HG02970 (cell line): Measurements from ENCODE around the gene CIT.
A peak's percentile ranks its signal among the peaks of the same experiment; 100 is the strongest.
"Not testable (repeated sequence)": the region's sequence is repeated elsewhere in the genome, so short reads cannot be mapped to it uniquely, and the experiment has no call there.

Experiments
- ATAC-seq: cut with Tn5 transposase; IDR thresholded peaks from one replicate; pipeline ENCODE4 v1.9.1; 2021; ENCODE audit warnings: mild to moderate bottlenecking, moderate library complexity, moderate number of reproducible peaks; ENCODE audit not compliant: unreplicated experiment, low FRiP score

CIT gene, protein sequence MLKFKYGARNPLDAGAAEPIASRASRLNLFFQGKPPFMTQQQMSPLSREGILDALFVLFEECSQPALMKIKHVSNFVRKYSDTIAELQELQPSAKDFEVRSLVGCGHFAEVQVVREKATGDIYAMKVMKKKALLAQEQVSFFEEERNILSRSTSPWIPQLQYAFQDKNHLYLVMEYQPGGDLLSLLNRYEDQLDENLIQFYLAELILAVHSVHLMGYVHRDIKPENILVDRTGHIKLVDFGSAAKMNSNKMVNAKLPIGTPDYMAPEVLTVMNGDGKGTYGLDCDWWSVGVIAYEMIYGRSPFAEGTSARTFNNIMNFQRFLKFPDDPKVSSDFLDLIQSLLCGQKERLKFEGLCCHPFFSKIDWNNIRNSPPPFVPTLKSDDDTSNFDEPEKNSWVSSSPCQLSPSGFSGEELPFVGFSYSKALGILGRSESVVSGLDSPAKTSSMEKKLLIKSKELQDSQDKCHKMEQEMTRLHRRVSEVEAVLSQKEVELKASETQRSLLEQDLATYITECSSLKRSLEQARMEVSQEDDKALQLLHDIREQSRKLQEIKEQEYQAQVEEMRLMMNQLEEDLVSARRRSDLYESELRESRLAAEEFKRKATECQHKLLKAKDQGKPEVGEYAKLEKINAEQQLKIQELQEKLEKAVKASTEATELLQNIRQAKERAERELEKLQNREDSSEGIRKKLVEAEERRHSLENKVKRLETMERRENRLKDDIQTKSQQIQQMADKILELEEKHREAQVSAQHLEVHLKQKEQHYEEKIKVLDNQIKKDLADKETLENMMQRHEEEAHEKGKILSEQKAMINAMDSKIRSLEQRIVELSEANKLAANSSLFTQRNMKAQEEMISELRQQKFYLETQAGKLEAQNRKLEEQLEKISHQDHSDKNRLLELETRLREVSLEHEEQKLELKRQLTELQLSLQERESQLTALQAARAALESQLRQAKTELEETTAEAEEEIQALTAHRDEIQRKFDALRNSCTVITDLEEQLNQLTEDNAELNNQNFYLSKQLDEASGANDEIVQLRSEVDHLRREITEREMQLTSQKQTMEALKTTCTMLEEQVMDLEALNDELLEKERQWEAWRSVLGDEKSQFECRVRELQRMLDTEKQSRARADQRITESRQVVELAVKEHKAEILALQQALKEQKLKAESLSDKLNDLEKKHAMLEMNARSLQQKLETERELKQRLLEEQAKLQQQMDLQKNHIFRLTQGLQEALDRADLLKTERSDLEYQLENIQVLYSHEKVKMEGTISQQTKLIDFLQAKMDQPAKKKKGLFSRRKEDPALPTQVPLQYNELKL (N-terminal part only)

DNA sequence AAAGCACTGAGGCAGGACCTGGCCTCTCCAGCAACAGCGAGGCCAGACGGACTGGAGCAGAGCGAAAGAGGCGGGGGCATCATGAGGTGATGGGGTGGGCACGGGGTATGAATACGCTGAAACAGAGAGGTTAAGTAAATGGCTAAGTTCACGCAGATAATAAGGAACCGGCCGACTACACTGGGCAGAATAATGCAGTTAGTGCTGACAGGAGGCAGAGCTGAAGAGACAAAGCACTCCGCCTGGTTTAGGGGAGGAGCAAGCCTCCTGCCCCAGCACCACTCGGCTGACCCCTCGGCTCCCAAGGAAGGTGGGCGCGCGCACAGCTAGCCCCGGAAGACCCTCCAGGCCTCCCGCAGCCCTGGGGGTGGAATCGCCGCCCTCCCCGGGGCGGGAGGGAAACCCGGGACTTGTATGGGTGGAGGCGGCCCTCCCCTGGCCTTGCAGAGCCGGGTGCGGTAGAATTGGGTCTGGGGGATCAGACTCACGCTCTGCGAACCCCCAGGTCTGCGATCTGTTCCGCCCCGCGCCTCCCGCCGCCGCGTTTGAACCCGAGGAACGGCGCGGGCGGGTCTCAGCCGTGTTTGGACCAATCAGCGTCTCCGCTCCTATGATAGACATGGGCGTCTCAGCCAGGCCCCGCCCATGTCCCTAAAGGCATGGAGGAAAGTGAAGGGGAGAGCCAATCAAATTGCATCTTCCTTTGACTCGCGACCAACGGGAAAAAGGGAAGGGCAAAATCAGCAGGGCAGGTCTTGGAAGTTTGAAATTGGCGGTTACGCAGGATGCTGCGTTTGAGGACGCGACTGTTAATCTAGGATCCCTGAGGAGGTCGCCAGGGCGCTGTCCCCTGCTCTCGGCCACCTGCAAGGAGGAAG, at the start of gene CIT:
Gene CIT, minus strand, starts transcription at position 560 of the 878 bp plus-strand sequence. CDS start 1,152 bp downstream, outside the sequence.
- peak; percentile 97 for ATAC-seq

DNA sequence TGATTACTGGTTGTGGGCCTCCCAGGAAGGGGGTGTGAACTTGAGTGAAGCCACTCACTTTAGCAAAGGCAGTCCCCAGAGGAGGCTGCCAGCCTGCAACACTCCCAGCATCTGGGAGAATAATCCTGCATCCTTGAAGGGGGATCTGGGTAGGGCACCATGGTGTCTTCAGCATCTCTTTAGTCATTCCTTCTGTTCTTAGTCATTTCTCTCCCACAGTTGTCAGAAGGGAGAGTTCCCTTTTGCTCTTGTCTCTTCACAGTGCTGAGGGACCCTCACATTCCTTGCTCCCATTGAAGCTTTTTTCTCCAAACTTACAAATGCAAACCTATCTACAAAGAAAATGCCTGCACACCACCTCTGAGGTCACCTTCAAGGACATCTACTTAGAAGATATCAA, 48.1 kb upstream of the CIT start:
- no peak for ATAC-seq

DNA sequence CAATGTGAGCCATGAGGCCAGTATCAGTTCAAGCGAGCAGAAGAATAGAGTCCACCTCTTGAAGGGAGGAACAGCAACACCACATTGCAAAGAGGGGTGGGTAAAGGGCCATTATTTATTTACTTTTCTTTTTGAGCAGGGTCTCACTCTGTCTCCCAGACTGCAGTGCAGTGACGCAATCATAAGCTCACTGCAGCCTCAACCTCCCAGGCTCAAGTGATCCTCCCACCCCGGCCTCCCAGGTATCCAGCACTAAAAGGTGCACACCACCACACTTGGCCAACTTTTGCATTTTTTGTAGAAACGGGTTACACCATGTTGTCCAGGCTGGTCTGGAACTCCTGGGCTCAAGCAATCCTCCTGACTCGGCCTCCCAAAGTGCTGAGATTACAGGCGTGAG, 42.9 kb upstream of the CIT start:
- no peak for ATAC-seq

DNA sequence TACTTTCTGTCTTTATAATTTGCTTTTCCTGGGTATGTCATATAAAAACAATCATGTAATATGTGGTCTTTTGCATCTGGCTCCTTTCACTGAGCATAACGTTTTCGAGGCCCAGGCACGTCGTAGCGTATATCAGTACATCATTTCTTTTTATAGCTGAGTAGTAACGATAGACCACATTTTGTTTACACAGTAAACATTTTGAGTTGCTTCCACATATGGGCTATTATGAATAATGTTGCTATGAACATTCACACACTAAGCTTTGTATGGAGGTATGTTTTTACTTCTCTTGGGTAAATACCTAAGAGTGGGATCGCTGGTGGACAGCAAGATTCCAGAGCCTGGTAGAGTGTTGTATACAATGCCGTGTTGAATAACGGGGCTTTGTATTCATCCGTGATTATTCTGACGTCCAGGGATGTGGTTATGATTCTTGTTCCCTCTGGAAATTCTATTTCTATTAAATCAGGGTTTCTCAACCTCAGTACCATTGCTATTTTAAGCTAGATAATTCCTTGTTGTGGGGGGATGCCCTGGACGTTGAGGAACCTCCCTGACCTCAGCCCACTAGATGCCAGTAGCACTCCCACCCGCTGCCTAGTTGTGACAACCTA, 38.9 kb upstream of the CIT start:
- ATAC-seq, result no peak

DNA sequence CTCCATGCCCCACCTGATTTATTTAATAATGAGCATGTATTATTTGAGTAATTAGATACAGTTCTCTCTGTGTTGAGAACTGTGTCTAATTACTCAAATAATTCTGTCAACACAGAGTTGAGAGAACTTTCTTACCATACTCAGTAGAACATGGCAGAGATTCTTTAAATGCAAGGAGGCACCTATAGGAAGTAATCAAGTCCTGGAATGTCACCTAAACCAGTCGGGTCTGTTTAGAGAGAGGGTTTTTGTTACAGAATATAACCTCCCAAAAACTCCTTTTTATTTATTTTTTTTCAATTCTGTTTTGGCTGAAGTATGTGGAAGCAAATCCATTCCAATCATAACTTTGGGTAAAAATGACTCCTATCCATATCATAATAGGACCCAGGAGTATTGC, 37.5 kb upstream of the CIT start:
- ATAC-seq, result no peak

DNA sequence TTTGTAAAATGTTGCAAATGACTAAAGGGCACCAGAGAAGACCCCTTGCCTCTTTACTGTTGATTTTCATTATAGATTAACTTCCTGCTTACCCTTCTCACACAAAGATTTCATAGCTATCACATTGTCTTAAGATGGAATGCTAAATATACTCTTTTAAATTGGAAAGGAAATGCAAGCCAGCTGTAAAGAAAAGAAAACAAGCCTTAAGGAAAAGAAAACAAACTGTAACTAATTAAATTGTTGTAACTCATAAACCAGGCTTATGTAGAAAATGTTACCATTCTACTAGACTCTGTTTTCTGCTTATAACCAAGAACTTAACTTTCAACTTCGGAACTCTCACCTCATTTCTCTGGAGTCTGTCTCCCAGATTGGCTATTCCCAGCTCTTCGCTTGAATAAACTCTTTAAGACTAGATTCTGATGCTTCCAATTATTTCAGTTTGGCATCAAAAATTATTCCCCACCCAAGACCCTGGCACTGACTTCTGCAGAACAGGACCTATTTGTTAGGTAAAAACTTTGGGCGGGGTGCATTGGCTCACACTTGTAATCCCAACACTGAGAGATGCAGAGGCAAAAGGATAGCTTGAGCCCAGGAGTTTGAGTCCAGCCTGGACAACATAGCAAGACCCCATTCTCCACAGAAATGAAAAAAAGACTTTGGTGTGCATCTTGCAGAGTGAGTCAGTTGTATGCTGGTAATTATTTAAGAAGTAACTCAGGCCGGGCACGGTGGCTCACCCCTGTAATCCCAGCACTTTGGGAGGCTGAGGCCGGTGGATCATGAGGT, 36.6 kb upstream of the CIT start:
- no peak for ATAC-seq

DNA sequence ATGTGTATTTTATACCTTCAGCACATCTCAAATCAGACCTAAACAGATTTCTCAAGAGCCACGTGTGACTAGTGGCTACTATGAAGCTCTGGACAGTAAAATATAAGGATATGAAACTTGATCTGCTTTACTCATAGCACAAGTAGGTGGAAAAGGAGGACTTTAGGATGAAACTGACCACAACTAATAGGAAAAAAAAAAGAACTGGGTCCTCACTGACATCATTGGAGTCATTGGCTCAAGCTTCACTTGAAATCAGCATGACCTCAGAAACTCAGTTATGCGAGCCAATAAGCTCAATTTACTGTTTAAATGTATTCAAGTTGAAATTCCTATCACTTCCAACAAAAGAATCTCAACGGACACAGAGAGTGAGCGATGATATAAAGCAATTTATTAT, 34.1 kb upstream of the CIT start:
- ATAC-seq, result no peak

DNA sequence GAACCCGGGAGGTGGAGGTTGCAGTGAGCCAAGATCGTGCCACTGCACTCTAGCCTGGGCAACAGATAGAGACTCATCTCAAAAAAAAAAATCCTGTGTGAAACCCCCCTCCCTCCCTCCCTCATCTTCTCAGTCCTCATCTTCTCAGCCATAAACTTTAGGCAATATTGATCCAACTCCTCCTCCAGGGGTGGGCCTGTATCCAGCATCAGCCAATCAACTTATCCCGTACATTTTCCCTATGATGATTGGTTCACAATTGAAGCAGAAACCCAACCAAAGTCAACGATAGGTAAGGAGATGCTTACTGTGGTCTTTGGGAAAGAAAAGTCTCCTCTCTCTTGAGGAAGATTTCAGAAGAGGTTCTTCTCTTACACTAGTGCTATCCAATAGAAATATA, 33.5 kb upstream of the CIT start:
- ATAC-seq, result no peak

DNA sequence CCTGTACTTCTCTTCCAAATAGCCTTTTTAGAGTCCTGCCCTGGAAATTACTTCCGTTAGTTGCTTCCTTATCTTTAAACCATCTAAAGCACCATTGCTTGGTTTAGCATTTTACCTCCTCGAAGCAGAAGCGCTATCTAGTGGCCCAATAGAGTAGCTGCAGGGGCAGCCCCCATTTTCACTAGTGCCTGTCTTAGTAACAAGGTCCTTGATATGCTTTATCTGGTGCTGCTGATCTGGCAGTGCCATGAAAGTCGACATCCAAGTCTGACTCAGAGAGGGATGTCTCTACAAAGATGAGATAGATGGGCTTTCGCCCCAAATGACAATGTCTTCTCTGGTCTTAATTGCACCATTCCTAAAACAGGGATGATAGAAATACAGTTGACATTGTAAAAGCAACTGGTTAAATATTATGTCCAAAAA, 25.0 kb upstream of the CIT start:
- ATAC-seq, result no peak

DNA sequence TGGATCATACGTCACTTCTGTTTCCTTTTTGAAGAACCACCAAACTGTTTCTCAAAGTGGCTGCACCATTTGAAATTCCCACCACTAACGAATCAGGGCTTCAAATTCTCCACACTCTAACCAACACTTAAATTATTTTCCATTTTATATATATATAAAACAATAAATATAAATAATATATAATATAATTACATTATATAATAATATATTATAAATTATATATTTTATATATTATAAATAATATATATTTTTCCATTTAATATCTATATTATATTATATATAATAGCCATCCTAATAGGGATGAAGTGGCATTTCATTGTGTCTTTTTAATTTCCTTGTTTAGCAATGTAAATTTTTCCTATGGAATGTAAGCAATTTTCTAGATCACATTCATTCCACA, 24.6 kb upstream of the CIT start:
- no peak for ATAC-seq

DNA sequence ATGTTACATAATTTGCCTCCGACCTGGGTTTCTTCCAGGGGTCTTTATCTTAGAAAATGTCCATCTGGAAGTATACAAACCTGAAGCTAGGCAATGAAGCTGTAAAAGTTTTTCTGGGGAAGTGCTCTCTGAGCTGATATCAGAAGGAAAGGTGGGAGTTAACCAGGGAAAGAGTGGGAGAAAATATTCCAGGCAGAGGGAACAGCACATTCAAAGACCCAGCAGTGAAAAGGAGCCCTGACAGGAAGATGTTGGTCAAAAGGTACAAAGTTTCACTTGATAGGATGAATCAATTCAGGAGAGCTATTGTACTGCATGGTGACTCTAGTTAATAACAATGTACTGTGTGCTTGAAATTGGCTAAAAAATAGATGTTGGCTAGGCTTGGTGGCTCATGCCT, 17.8 kb upstream of the CIT start:
- ATAC-seq, result no peak

DNA sequence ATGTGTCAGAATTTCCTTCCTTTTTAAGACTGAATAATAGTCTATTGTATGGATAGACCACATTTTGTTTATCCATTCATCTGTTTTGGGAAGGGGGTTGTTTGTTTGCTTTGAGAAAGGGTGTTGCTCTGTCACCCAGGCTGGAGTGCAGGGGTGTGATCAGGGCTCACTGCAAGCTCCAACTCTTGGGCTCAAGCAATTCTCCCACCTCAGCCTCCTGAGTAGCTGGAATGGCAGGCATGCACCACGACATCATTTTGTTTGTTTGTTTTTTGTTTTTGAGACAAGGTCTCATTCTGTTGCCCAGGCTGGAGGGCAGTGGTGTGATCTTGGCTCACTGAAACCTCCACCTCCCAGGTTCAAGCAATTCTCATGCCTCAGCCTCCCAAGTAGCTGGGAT, 15.5 kb upstream of the CIT start:
- ATAC-seq, result not testable (repeated sequence)

DNA sequence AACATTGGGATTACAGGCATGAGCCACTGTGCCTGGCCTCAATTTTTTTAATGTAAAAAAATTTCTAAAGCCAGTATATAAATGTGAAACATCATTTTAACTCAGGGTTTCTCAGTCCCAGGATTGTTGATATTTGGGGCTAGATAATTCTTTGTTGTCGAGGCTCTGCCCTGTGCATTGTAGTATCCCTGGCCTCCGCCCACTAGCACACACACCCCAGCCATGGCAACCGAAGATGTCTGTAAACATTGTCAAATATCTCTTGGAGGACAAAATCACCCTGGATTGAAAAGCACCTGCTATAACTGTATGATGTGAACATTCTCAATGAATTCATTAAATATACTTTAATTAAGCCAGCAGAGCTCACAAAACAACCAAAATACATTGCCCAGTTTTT, 8.4 kb upstream of the CIT start:
- ATAC-seq, result no peak

DNA sequence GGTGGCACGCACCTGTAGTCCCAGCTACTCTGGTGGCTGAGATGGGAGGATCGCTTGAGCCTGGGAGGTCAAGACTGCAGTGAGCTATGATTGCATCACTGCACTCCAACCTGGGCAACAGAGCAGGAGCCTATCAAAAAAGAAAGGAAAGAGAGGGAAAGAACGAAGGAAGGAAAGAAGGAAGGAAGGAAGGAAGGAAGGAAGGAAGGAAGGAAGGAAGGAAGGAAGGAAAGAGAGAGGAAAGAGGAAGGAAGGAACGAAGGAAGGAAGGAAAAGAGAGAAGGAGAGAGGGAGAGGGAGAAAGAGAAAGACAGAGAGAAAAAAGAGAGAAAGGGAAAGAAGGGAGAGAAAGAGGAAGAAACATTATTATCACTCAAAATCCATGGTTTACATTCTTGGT, 6.7 kb upstream of the CIT start:
- ATAC-seq, result not testable (repeated sequence)

DNA sequence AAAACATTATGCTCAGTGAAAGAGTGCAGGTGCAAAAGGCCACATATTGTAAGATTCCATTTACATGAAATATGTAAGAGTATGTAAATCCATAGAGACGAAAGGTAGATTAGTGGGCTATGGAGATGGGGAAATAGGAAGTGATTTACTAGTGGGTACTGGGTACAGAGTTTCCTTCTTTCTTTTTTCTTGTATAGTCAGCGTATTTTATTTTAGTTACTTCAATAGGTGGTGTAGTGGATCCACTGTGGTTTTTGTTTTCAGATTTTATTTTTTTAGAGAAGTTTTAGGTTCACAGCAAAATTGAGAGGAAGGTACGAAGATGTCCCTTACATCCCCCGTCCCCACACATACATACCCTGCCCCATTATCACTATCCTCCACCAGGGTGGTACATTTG, 6.1 kb upstream of the CIT start:
- ATAC-seq, result no peak

DNA sequence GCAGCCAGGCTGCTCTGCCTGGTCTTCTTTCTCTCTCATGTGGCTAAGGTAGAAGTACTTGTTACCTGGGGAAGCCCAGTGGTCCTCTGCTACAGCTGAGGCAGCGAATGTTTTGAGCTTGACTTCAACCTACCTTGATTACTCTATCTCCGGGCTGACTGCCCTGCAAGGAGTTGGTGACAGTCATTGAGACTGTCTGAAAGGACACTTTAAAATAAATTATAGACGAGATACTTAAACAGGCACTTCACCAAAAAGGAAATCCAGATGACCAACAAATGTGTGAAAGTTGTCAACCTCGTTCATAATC, 474 bp upstream of the CIT start:
- no peak for ATAC-seq

DNA sequence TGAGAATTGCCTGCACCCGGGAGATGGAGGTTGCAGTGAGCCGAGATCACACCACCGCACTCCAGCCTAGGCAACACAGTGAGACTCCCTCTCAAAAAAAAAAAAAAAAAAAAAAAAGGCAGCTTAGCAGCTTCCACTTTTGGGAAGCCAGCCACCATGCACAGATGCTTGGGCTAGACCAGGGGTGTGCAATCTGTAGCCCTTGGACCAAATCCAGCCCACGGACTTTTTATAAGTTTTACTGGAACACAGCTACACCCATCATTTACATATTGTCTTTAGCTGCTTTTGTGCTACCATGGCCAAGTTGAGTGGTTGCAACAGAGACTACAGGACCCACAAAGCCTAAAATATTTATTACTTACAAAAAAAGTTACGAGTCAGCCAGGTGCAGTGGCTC, 6.7 kb downstream of the CIT start:
- ATAC-seq, result no peak

DNA sequence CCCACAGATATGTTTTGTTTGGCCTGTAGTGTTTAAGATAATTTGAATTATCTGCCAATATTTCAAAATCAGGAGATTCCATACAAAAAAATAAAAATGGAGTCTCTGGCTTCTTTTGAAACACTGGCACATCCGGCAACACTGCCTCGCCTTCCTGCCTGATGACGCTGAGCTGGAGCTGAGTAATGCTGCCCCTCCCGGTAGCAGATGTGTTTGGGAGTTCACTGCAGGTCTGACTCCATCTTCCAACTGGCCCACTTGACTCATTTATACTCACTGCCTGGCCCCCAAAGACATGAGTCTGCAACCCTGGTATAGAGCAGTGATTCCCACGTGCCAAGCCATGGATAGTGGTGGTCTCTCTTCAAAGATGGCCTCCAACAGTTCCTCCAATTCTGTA, 7.4 kb downstream of the CIT start:
- no peak for ATAC-seq

DNA sequence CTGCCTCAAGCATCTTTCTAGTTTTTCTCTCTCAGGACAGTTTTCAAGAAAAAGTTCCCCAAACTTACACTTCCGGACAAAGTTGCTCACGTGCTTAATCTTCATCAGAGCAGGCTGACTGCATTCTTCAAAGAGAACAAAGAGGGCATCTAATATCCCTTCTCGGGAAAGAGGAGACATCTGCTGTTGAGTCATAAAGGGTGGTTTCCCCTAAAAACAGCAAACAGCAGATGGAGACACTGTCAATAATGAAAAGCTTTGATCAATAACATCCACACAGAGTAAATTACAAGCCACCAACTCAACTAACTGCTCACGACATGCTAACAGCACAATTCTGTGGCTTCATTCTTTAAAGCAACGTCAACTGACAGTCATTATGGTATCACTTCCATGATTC, 8.1 kb downstream of the CIT start:
- ATAC-seq, result no peak
